Endothelial cell of umbilical vein (primary cell): ENCODE measurements around the gene RAP1GAP2. TPM values are rescaled to one million over a fixed set of nuclear protein-coding genes. Genes with fewer than 3 reads are reported as not detected.

Experiments
- BruUV-seq: library from RNA; stranded (reverse); fragments of 400-500 nt; replicated peaks from 2 replicates; lab custom pipeline; 2021; lab: Mats Ljungman, UMichigan
- CTCF ChIA-PET: fragments of 300-600, 350-600 bp; sonication (Branson Sonifier 250); formaldehyde crosslinking; loops from one replicate; lab custom pipeline; 2021; ENCODE audit warnings: antibody characterized with exemption, inconsistent platforms; lab: Charles Lee
- POLR2A ChIA-PET: fragments of 300-600, 350-600 bp; sonication (Branson Sonifier 250); formaldehyde crosslinking; loops from one replicate; lab custom pipeline; 2021; ENCODE audit warnings: antibody characterized with exemption, inconsistent platforms; lab: Charles Lee
- DNase-seq: peaks from one replicate; pipeline ENCODE4 v3.0.0-alpha.2; 2011; ENCODE audit warnings: low read depth, low spot score
- FAIRE-seq: peaks from 2 replicates; lab custom pipeline; 2011; peaks lifted over from hg19 to GRCh38; lab: Jason Lieb, UNC
- H2AFZ ChIP-seq: 2 replicates; pipeline ENCODE4 v1.6.0; 2012; ENCODE audit warnings: low read depth, low read length, control low read depth, inconsistent platforms
- H3K27ac ChIP-seq: 2 replicates; pipeline ENCODE4 v1.5.1; 2011; ENCODE audit warnings: low read depth, mild to moderate bottlenecking, control low read depth, low read length, moderate library complexity; ENCODE audit not compliant: insufficient read depth
- H3K27me3 ChIP-seq, 2 experiments: 2 replicates each; pipeline versions ENCODE4 v1.6.0 to v1.6.1; 2011; ENCODE audit warnings: low read length in 2 of 2, mixed read lengths in 1 of 2; ENCODE audit not compliant: control insufficient read depth in 2 of 2, insufficient read depth in 2 of 2
- H3K36me3 ChIP-seq, 2 experiments: 2 replicates in 1 of 2; 3 replicates in 1 of 2; pipeline ENCODE4 v1.5.1; 2011; ENCODE audit warnings: low read length in 2 of 2, mild to moderate bottlenecking in 1 of 2, moderate library complexity in 1 of 2; ENCODE audit not compliant: control insufficient read depth in 2 of 2, insufficient read depth in 2 of 2; ENCODE audit errors: extremely low read depth in 1 of 2
- H3K4me1 ChIP-seq: 3 replicates; pipeline ENCODE4 v1.5.1; 2011; ENCODE audit warnings: mild to moderate bottlenecking, low read length; ENCODE audit not compliant: control insufficient read depth, insufficient read depth; ENCODE audit errors: extremely low read depth
- H3K4me2 ChIP-seq: 2 replicates; pipeline ENCODE4 v1.6.1; 2011; ENCODE audit warnings: low read length, control low read depth, mixed read lengths; ENCODE audit not compliant: insufficient read depth
- H3K4me3 ChIP-seq, 3 experiments: fragments of 200-600 bp in 1 of 3; sonication (generic), shearing (Covaris generic) in 1 of 3; replicated peaks in 1 of 3; 2 replicates each; pipeline ENCODE4 v1.5.1; 2011 to 2016; ENCODE audit warnings: control low read depth in 3 of 3, low read length in 3 of 3, mild to moderate bottlenecking in 2 of 3, inconsistent platforms in 1 of 3, low read depth in 1 of 3, moderate library complexity in 1 of 3; ENCODE audit not compliant: insufficient read depth in 1 of 3
- H3K79me2 ChIP-seq: 2 replicates; pipeline ENCODE4 v1.6.0; 2012; ENCODE audit warnings: low read length, inconsistent platforms; ENCODE audit not compliant: control insufficient read depth, insufficient read depth
- H3K9ac ChIP-seq: replicated peaks from 2 replicates; pipeline ENCODE3; 2011; ENCODE audit warnings: low read length, control low read depth; ENCODE audit not compliant: insufficient read depth; ENCODE audit errors: extremely low read depth
- H3K9me1 ChIP-seq: replicated peaks from 3 replicates; pipeline ENCODE4 v1.6.0; 2011; ENCODE audit warnings: mild to moderate bottlenecking, low read length; ENCODE audit not compliant: control insufficient read depth, insufficient read depth; ENCODE audit errors: extremely low read depth
- H3K9me3 ChIP-seq: replicated peaks from 2 replicates; pipeline ENCODE4 v1.5.1; 2012; ENCODE audit warnings: low read length, inconsistent platforms; ENCODE audit not compliant: control insufficient read depth, insufficient read depth
- H4K20me1 ChIP-seq: replicated peaks from 2 replicates; pipeline ENCODE3; 2011; ENCODE audit warnings: mild to moderate bottlenecking, low read length; ENCODE audit not compliant: control insufficient read depth, insufficient read depth; ENCODE audit errors: extremely low read depth
- CTCF ChIP-seq, 2 donors: IDR thresholded peaks; 1 replicate in 1 of 2; 2 replicates in 1 of 2; pipeline ENCODE4 v1.5.1; 2011; ENCODE audit warnings: low read length in 2 of 2, mild to moderate bottlenecking in 2 of 2, moderate library complexity in 2 of 2, control low read depth in 1 of 2, inconsistent platforms in 1 of 2, low read depth in 1 of 2; ENCODE audit not compliant: insufficient read depth in 1 of 2; ENCODE audit errors: extremely low read depth in 1 of 2
- EZH2 ChIP-seq: IDR thresholded peaks from 2 replicates; pipeline ENCODE4 v1.6.1; 2012; ENCODE audit warnings: borderline replicate concordance, low read depth, mild to moderate bottlenecking, moderate library complexity, low read length, inconsistent platforms; ENCODE audit not compliant: severe bottlenecking
- FOS ChIP-seq: IDR thresholded peaks from 2 replicates; pipeline ENCODE4 v1.6.1; 2011; ENCODE audit warnings: mild to moderate bottlenecking, low read length, moderate library complexity, borderline replicate concordance; ENCODE audit not compliant: insufficient read depth
- GATA2 ChIP-seq: IDR thresholded peaks from 2 replicates; pipeline ENCODE4 v1.7.0; 2011; ENCODE audit warnings: low read depth, mild to moderate bottlenecking, moderate library complexity, mixed read lengths, low read length; ENCODE audit not compliant: insufficient read length, insufficient read depth
- JUN ChIP-seq: IDR thresholded peaks from 2 replicates; pipeline ENCODE4 v1.6.1; 2011; ENCODE audit warnings: borderline replicate concordance, low read depth; ENCODE audit not compliant: insufficient read length, insufficient read depth
- MAX ChIP-seq: IDR thresholded peaks from 2 replicates; pipeline ENCODE4 v1.6.1; 2011; ENCODE audit not compliant: insufficient read depth, insufficient read length
- POLR2A ChIP-seq: IDR thresholded peaks from 2 replicates; pipeline ENCODE4 v1.6.1; 2012; ENCODE audit warnings: low read depth, mild to moderate bottlenecking, control low read depth, low read length
- POLR2AphosphoS5 ChIP-seq: IDR thresholded peaks from 2 replicates; pipeline ENCODE4 v1.6.1; 2012; ENCODE audit warnings: low read depth, mild to moderate bottlenecking, control low read depth, low read length, moderate library complexity; ENCODE audit not compliant: insufficient read depth
- dilution Hi-C: fragments of 300-500 bp; cut with MboI; formaldehyde crosslinking; loops from one replicate; pipeline ENCODE4 v1.15.0; 2019; ENCODE audit warnings: low sequenced_read_pairs; ENCODE audit not compliant: extremely low pct_ligation_motif_present
- intact Hi-C: fragments of 100-400 bp; cut with micrococcal nuclease; formaldehyde crosslinking; loops from one replicate; pipeline ENCODE4 v1.10.0; 2022
- polyA plus RNA-seq, 4 experiments: library from polyadenylated mRNA; depleted of rRNA in 3 of 4; stranded (reverse) in 3 of 4; unstranded in 1 of 4; fragments of >200 nt; gene quantifications; 2 replicates each; pipeline versions ENCODE4 v1.2.1 to v1.2.3, GENCODE V29; 2011 to 2012; ENCODE audit warnings: missing spikeins in 1 of 4
- total RNA-seq: library from RNA; stranded (reverse); gene quantifications from 2 replicates; pipeline ENCODE4 v1.2.3, GENCODE V29; 2021

Gene RAP1GAP2
- total and polyA plus RNA-seq, 2 donors (not counting 3 experiments of a cell fraction or from before 2014, with no cell fraction given), result 1.4 to 3.6 TPM

GRCh38 chr17:3039736-3040135, 243.5 kb downstream of the RAP1GAP2 start:
- H2AFZ ChIP-seq, result no peak overlapping the region
- H3K4me1 ChIP-seq, result no peaks in the 10 kb centered on the region
- H3K9me1 ChIP-seq, result no peaks in the 10 kb centered on the region
- no peak for FAIRE-seq
- no peak for TF ChIP-seq JUN
- H3K9me3 ChIP-seq, result no peaks in the 10 kb centered on the region
- no peak overlapping the region for H3K9ac ChIP-seq
- H3K4me3 ChIP-seq, result no peak overlapping the region
- ChIA-PET CTCF (interaction anchor here (0.7 to 2.5 kb wide), 6 partner anchors 8 to 457 kb away, joined by 3 to 13 read pairs (median 4); no protein-coding TSS in a partner anchor), POLR2A (no interaction called here)
- H3K27me3 ChIP-seq, result peaks cover 2 to 7% of the 10 kb centered on the region in 2 experiments
- DNase-seq, result no peak
- no TSS peak for BruUV-seq
- H3K79me2 ChIP-seq, result no peaks in the 10 kb centered on the region
- no peaks in the 10 kb centered on the region for H4K20me1 ChIP-seq
- H3K36me3 ChIP-seq, result no peaks in the 10 kb centered on the region
- dilution Hi-C loops, result no loop called here
- no peak overlapping the region for H3K27ac ChIP-seq
- intact Hi-C loops, result loop anchor here (10.0 kb wide), 1 partner anchor 785 kb away; no protein-coding TSS in a partner anchor
- no peak overlapping the region for H3K4me2 ChIP-seq

GRCh38 chr17:3040882-3041281, 244.6 kb downstream of the RAP1GAP2 start:
- CTCF ChIA-PET, result interaction anchor here (1.5 to 2.5 kb wide), 2 partner anchors 8 to 9 kb away, joined by 4 to 13 read pairs; no protein-coding TSS in a partner anchor
- dilution Hi-C loops (no loop called here), intact Hi-C loops (loop anchor here (10.0 kb wide), 1 partner anchor 784 kb away; no protein-coding TSS in a partner anchor)

More at GRCh38 chr17:3040882-3041281, 244.6 kb downstream of the RAP1GAP2 start:
- H3K4me1 ChIP-seq, result no peaks in the 10 kb centered on the region
- no TSS peak for BruUV-seq
- H3K79me2 ChIP-seq, result no peaks in the 10 kb centered on the region
- H2AFZ ChIP-seq, result no peak overlapping the region
- H3K4me3 ChIP-seq, result no peak overlapping the region
- no peak overlapping the region for H3K4me2 ChIP-seq
- no peak overlapping the region for H3K27ac ChIP-seq
- no peaks in the 10 kb centered on the region for H3K9me1 ChIP-seq
- POLR2A ChIA-PET, result no interaction called here
- no peak for FAIRE-seq
- no peak overlapping the region for H3K9ac ChIP-seq
- DNase-seq, result no peak
- TF ChIP-seq POLR2AphosphoS5 (no peak), MAX (no peak), POLR2A (no peak), EZH2 (no peak), JUN (no peak), CTCF (IDR thresholded peaks at IDR 0.05; ENCODE audit: extremely low read depth in 1 of 2, insufficient read depth in 1 of 2, low read depth in 1 of 2, low read length in 2 of 2) (no peak), GATA2 (no peak), FOS (no peak)
- peaks cover 0 to 6% of the 10 kb centered on the region in 2 experiments for H3K27me3 ChIP-seq
- no peaks in the 10 kb centered on the region for H3K9me3 ChIP-seq
- H3K36me3 ChIP-seq, result no peaks in the 10 kb centered on the region
- no peaks in the 10 kb centered on the region for H4K20me1 ChIP-seq
